Tibial artery (tissue), 4 donors: ENCODE measurements around the gene HFE.

Experiments used
- DNase-seq, 2 donors: peaks; one replicate each; pipeline ENCODE4 v3.0.0-alpha.2; 2019
- H3K27ac ChIP-seq, 2 donors: fragments of 200-600 bp; sonication (generic) in 1 of 2; 1 replicate in 1 of 2; 2 replicates in 1 of 2; pipeline ENCODE4 v1.5.1; 2018 to 2019; ENCODE audit warnings: mild to moderate bottlenecking in 1 of 2
- H3K27me3 ChIP-seq, 2 donors: fragments of 200-600 bp; sonication (generic) in 1 of 2; one replicate each; pipeline versions ENCODE4 v1.5.1 to v1.6.0; 2016 to 2019
- H3K36me3 ChIP-seq, 3 donors: fragments of 200-600 bp; sonication (generic) in 2 of 3; one replicate each; pipeline ENCODE4 v1.5.1; 2016 to 2019; ENCODE audit warnings: mild to moderate bottlenecking in 2 of 3
- H3K4me1 ChIP-seq, 4 donors: fragments of 200-600 bp; sonication (generic) in 2 of 4; 1 replicate in 3 of 4; 2 replicates in 1 of 4; pipeline ENCODE4 v1.5.1; 2016 to 2019
- H3K4me3 ChIP-seq, 2 donors: fragments of 200-600 bp; sonication (generic) in 1 of 2; 1 replicate in 1 of 2; 2 replicates in 1 of 2; pipeline ENCODE4 v1.5.1; 2018 to 2019; ENCODE audit warnings: mild to moderate bottlenecking in 2 of 2
- H3K9me3 ChIP-seq, 3 donors: fragments of 200-600 bp; sonication (generic) in 1 of 3; one replicate each; pipeline ENCODE4 v1.5.1; 2016 to 2019
- intact Hi-C: fragments of 100-400 bp; cut with DNase I; formaldehyde crosslinking; loops from one replicate; pipeline ENCODE4 v1.15.0; 2023; ENCODE audit warnings: low total_unique reads
- TF ChIP-seq, protein P1 (sequence below), 2 experiments: fragments of 200-600 bp in 1 of 2; fragments of 450-650 bp in 1 of 2; IDR thresholded peaks; one replicate each; pipeline ENCODE4 v1.5.1; 2017 to 2019; ENCODE audit warnings: antibody characterized with exemption in 2 of 2, mild to moderate bottlenecking in 1 of 2, moderate library complexity in 1 of 2

Gene HFE

DNA sequence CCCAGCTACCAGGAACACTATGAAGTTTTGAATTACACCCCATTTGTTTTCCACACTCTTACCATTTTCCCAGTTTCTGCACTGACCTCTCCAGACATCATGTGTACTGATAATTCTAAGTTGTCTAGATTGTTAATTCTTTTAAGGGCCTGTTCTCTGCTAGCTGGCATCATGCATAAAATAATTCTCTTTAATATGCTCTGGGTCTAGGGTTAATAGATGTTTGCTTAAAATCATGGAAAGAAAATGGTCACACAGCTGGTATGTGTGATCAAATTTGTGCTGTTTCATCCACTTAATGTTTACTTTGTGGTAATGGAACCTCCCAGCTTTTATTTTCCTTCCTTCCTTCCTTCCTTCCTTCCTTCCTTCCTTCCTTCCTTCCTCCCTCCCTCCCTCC is 49.1 kb downstream of the HFE start:
- Histone ChIP-seq H3K4me1 (peaks cover 0 to 4% (median 0%) of the 10 kb centered on the region in 4 donors), H3K4me3 (no peak overlapping the region), H3K36me3 (peaks cover 4 to 25% (median 13%) of the 10 kb centered on the region in 3 donors), H3K27ac (no peak overlapping the region), H3K9me3 (no peaks in the 10 kb centered on the region), H3K27me3 (no peaks in the 10 kb centered on the region)
- TF ChIP-seq, protein P1, sequence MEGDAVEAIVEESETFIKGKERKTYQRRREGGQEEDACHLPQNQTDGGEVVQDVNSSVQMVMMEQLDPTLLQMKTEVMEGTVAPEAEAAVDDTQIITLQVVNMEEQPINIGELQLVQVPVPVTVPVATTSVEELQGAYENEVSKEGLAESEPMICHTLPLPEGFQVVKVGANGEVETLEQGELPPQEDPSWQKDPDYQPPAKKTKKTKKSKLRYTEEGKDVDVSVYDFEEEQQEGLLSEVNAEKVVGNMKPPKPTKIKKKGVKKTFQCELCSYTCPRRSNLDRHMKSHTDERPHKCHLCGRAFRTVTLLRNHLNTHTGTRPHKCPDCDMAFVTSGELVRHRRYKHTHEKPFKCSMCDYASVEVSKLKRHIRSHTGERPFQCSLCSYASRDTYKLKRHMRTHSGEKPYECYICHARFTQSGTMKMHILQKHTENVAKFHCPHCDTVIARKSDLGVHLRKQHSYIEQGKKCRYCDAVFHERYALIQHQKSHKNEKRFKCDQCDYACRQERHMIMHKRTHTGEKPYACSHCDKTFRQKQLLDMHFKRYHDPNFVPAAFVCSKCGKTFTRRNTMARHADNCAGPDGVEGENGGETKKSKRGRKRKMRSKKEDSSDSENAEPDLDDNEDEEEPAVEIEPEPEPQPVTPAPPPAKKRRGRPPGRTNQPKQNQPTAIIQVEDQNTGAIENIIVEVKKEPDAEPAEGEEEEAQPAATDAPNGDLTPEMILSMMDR (IDR thresholded peaks at IDR 0.05): no peak
- intact Hi-C loops: no loop called here
- DNase-seq: no peak

DNA sequence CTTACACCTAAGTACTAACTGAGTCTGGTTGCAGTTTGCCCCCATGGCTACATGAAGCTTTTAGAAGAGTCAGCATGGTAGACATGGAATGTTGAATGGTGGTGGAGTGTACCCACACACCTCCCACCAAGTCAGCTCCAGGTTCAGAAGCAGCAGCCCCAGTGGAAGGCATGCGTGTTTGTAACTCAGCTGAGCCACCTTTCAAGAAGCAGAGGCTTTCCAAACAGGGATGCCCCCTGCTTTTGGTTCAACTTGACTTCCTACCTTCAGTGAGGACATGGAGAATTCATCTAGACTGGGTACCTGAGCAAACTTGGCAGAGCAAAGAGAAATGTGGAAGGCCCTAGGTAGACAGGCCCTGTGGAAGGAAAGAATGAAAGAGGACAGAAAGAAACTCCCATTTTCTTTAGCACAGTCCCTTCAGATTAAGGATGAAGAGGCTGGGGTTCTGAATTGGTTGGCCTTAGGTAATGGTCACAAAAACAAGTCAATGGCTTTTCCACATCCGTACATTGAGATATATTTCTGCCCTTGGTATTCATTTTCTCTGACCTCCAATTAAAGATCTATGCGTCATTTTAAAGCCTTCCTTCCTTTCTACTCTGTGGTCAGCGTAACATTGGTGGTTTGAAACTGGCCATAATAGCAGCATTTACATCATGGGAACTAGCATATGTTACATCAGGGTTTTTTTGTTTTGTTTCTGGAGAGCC is 53.2 kb downstream of the HFE start:
- Histone ChIP-seq H3K4me1 (no peaks in the 10 kb centered on the region), H3K4me3 (no peak overlapping the region), H3K36me3 (peaks cover 4 to 25% (median 13%) of the 10 kb centered on the region in 3 donors), H3K27me3 (no peaks in the 10 kb centered on the region), H3K27ac (no peak overlapping the region), H3K9me3 (no peaks in the 10 kb centered on the region)
- DNase-seq: no peak
- TF ChIP-seq, protein P1 (IDR thresholded peaks at IDR 0.05): no peak
- intact Hi-C loops: no loop called here

- Histone ChIP-seq H3K27ac (no peak overlapping the region), H3K27me3 (no peaks in the 10 kb centered on the region), H3K9me3 (no peaks in the 10 kb centered on the region), H3K36me3 (peaks cover 4 to 25% (median 13%) of the 10 kb centered on the region in 3 donors), H3K4me3 (no peak overlapping the region), H3K4me1 (no peaks in the 10 kb centered on the region)
- DNase-seq: no peak
- intact Hi-C loops: no loop called here
- TF ChIP-seq, protein P1 (IDR thresholded peaks at IDR 0.05): no peak
These were observed 53.7 kb downstream of the HFE start for GRCh38 chr6:26140967-26141294.

DNA sequence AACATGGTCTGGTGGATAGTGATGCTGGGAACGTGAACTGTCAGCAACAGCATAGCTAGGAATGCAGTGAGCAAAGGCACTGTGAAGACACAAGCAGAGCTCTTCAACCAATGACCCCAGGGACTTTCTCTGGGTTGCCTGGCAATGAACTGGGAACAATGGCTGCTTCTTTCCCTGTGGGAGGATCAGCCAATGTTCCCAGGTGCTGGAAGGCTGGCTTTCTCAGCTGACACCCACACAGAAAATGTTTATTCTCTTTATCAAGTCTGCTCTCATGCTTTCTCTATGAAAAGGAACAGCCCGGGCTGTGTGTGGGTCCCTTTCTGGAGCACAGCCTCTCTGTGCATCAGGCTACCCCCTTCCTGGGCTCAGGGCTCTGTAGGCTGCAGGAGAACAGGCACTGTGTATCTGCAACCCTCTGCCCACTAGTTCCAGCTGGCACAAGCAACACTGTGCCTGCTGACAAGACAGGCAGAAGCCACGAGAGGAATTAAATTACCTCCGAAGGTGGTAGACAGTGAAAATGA is 54.2 kb downstream of the HFE start:
- TF ChIP-seq, protein P1 (IDR thresholded peaks at IDR 0.05): no peak

GRCh38 chr6:26142026-26142425 is 54.8 kb downstream of the HFE start:
- H3K4me1 ChIP-seq: no peaks in the 10 kb centered on the region
- DNase-seq: no peak
- H3K9me3 ChIP-seq: no peaks in the 10 kb centered on the region
- TF ChIP-seq, protein P1 (IDR thresholded peaks at IDR 0.05): no peak
- H3K4me3 ChIP-seq: no peak overlapping the region
- intact Hi-C loops: no loop called here
- H3K27me3 ChIP-seq: no peaks in the 10 kb centered on the region
- no peak overlapping the region for H3K27ac ChIP-seq
- H3K36me3 ChIP-seq: peaks cover 4 to 25% (median 13%) of the 10 kb centered on the region in 3 donors

More for the DNA sequence above, 54.2 kb downstream of the HFE start:
- no peak for DNase-seq
- intact Hi-C loops: no loop called here
- H3K36me3 ChIP-seq: peaks cover 4 to 25% (median 13%) of the 10 kb centered on the region in 3 donors
- H3K4me3 ChIP-seq: no peak overlapping the region
- H3K4me1 ChIP-seq: no peaks in the 10 kb centered on the region
- no peaks in the 10 kb centered on the region for H3K27me3 ChIP-seq
- H3K27ac ChIP-seq: no peak overlapping the region
- H3K9me3 ChIP-seq: no peaks in the 10 kb centered on the region
